Measurements from ENCODE around the gene PAPOLA.

DNA sequence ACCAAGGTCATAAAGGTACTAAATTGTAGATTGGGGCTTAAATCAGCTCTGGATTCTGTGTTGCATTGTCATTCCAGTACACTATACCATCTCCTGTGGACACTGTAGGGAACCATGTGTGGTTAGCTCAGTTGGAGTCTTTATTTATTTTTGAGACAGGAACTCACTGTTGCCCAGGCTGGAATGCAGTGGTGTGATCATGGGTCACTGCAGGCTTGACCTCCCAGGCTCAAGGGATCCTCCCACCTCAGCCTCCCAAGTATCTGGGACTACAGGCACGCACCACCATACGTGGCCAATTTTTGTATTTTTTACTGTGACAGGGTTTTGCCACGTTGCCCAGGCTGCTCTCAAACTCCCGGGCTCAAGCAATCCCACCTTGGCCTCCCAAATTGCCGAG is 6.7 kb downstream of the PAPOLA start:
- TF ChIP-seq CTCF (IDR thresholded peaks at IDR 0.05) (no peak), POLR2A (IDR thresholded peaks at IDR 0.05) (no peak)

All from thyroid gland (tissue), 4 donors.